Glutamatergic neuron (in vitro differentiated cells): ENCODE data around the gene HES1. TPM values are rescaled to one million over a fixed set of nuclear protein-coding genes. Genes with fewer than 3 reads are reported as not detected.

Source experiments
- DNase-seq: peaks from one replicate; pipeline ENCODE4 v3.0.0; 2022
- H3K27ac Mint-ChIP-seq: one replicate; pipeline ENCODE4 v1.8.0; 2020; ENCODE audit warnings: mild to moderate bottlenecking, mixed read lengths, inconsistent platforms; ENCODE audit not compliant: unreplicated experiment
- H3K27me3 Mint-ChIP-seq: one replicate; pipeline ENCODE4 v1.8.0; 2020; ENCODE audit warnings: mild to moderate bottlenecking, moderate library complexity, mixed read lengths, inconsistent platforms; ENCODE audit not compliant: unreplicated experiment
- H3K36me3 Mint-ChIP-seq: one replicate; pipeline ENCODE4 v1.8.0; 2020; ENCODE audit warnings: mild to moderate bottlenecking, mixed read lengths, inconsistent platforms; ENCODE audit not compliant: unreplicated experiment
- H3K4me1 Mint-ChIP-seq: one replicate; pipeline ENCODE4 v1.8.0; 2020; ENCODE audit warnings: mild to moderate bottlenecking, low read depth, mixed read lengths, inconsistent platforms; ENCODE audit not compliant: unreplicated experiment
- H3K4me3 Mint-ChIP-seq: one replicate; pipeline ENCODE4 v1.8.0; 2020; ENCODE audit warnings: mild to moderate bottlenecking, mixed read lengths, inconsistent platforms; ENCODE audit not compliant: unreplicated experiment
- H3K9me3 Mint-ChIP-seq: one replicate; pipeline ENCODE4 v1.8.0; 2020; ENCODE audit warnings: mild to moderate bottlenecking, moderate library complexity, mixed read lengths, inconsistent platforms; ENCODE audit not compliant: unreplicated experiment
- CTCF ChIP-seq: fragments of 200-600 bp; sonication (generic); IDR thresholded peaks from one replicate; pipeline ENCODE4 v1.5.0; 2021; ENCODE audit not compliant: partially characterized antibody, unreplicated experiment
- total RNA-seq: library from RNA; stranded (reverse); fragmentation: NEBNext Ultra II Directional; extraction: Animal tissue kit (Norgen Biotek cat#: 25700); gene quantifications from one replicate; pipeline ENCODE4 v1.2.1, GENCODE V29; 2021; ENCODE audit not compliant: unreplicated experiment

Gene HES1
- total RNA-seq, 1 donor from 2014 or later, result 0.34 TPM

- no peak for DNase-seq
- no peak overlapping the region for H3K4me3 Mint-ChIP-seq
- no peaks in the 10 kb centered on the region for H3K36me3 Mint-ChIP-seq
- H3K9me3 Mint-ChIP-seq, result peaks cover 4% of the 10 kb centered on the region
- no peak overlapping the region for H3K27ac Mint-ChIP-seq
- TF ChIP-seq CTCF, result no peak
- no peaks in the 10 kb centered on the region for H3K27me3 Mint-ChIP-seq
- H3K4me1 Mint-ChIP-seq, result peaks cover 10% of the 10 kb centered on the region
Observed at GRCh38 chr3:194163697-194164096, 27.7 kb downstream of the HES1 start.

GRCh38 chr3:194164861-194165260 is 28.9 kb downstream of the HES1 start:
- Mint-ChIP-seq H3K27ac (no peak overlapping the region), H3K9me3 (peaks cover 4% of the 10 kb centered on the region), H3K27me3 (no peaks in the 10 kb centered on the region), H3K36me3 (no peaks in the 10 kb centered on the region), H3K4me1 (peaks cover 10% of the 10 kb centered on the region), H3K4me3 (no peak overlapping the region)
- DNase-seq, result no peak
- TF ChIP-seq CTCF, result no peak

GRCh38 chr3:194165271-194166018 is 29.5 kb downstream of the HES1 start:
- Mint-ChIP-seq H3K9me3 (peaks cover 4% of the 10 kb centered on the region), H3K4me3 (no peak overlapping the region), H3K4me1 (peaks cover 10% of the 10 kb centered on the region), H3K27me3 (no peaks in the 10 kb centered on the region), H3K27ac (no peak overlapping the region), H3K36me3 (no peaks in the 10 kb centered on the region)
- no peak for DNase-seq
- no peak for TF ChIP-seq CTCF

- Mint-ChIP-seq H3K9me3 (peaks cover 4% of the 10 kb centered on the region), H3K36me3 (no peaks in the 10 kb centered on the region), H3K27me3 (no peaks in the 10 kb centered on the region), H3K27ac (no peak overlapping the region), H3K4me3 (no peak overlapping the region), H3K4me1 (peaks cover 10% of the 10 kb centered on the region)
- no peak for DNase-seq
- TF ChIP-seq CTCF, result no peak
Observed at GRCh38 chr3:194166682-194167479, 30.9 kb downstream of the HES1 start.
